HepG2 (cell line): ENCODE results near the gene ANKS1B. TPM values are rescaled to one million over a fixed set of nuclear protein-coding genes. Genes with fewer than 3 reads are reported as not detected.
A peak's percentile ranks its signal among the peaks of the same experiment; 100 is the strongest.

Experiments used
- ATAC-seq: fragments of 200-7000 bp; cut with Tn5 transposase; 3 replicates; pipeline ENCODE4 v1.9.1; 2020; ENCODE audit warnings: mild to moderate bottlenecking, moderate library complexity
- BruUV-seq: library from RNA; stranded (reverse); fragments of 400-500 nt; replicated peaks from 2 replicates; lab custom pipeline; 2021; lab: Mats Ljungman, UMichigan
- CTCF ChIA-PET: fragments of 300-600 bp; formaldehyde crosslinking; extraction: SDS; loops from one replicate; lab custom pipeline; 2021; ENCODE audit warnings: low total read pairs, inconsistent platforms, low intra/inter-chr PET ratio; lab: Yijun Ruan, JAX
- POLR2A ChIA-PET: fragments of 350-600 bp; sonication (Branson Sonifier 250); formaldehyde crosslinking; loops from one replicate; lab custom pipeline; 2020; ENCODE audit warnings: antibody characterized with exemption, inconsistent platforms; lab: Yijun Ruan, JAX
- DNase-seq: peaks from one replicate; pipeline ENCODE4 v3.0.0-alpha.2; 2015; ENCODE audit warnings: low spot score
- FAIRE-seq: peaks from 3 replicates; lab custom pipeline; 2011; peaks lifted over from hg19 to GRCh38; lab: Jason Lieb, UNC
- H2AFZ ChIP-seq: one replicate; pipeline ENCODE4 v1.6.1; 2011; ENCODE audit warnings: low read length, inconsistent platforms
- H3K27ac ChIP-seq: fragments of 300-600 bp; 3 replicates; pipeline ENCODE4 v1.8.0; 2011; ENCODE audit warnings: mixed run types, mild to moderate bottlenecking, mixed read lengths, low read length, inconsistent platforms; ENCODE audit not compliant: insufficient read depth; ENCODE audit errors: extremely low read length
- H3K27me3 ChIP-seq, 2 experiments: fragments of 200-600 bp in 1 of 2; 2 replicates in 1 of 2; 3 replicates in 1 of 2; pipeline versions ENCODE4 v1.6.0 to v1.8.0; 2011; ENCODE audit warnings: low read length in 2 of 2, mild to moderate bottlenecking in 2 of 2, moderate library complexity in 2 of 2, inconsistent platforms in 1 of 2; ENCODE audit not compliant: insufficient read depth in 2 of 2, control insufficient read depth in 1 of 2
- H3K36me3 ChIP-seq, 2 experiments: fragments of 200-600 bp in 1 of 2; replicated peaks in 1 of 2; 2 replicates in 1 of 2; 3 replicates in 1 of 2; pipeline versions ENCODE4 v1.5.1 to v1.8.0; 2011; ENCODE audit warnings: low read length in 2 of 2, inconsistent platforms in 1 of 2; ENCODE audit not compliant: insufficient read depth in 2 of 2, control insufficient read depth in 1 of 2
- H3K4me1 ChIP-seq: 2 replicates; pipeline ENCODE4 v1.5.1; 2012; ENCODE audit warnings: low read length, inconsistent platforms; ENCODE audit not compliant: insufficient read depth
- H3K4me2 ChIP-seq: 2 replicates; pipeline ENCODE4 v1.6.0; 2011; ENCODE audit warnings: low read depth, low read length, inconsistent platforms
- H3K4me3 ChIP-seq, 3 experiments: fragments of 200-600 bp in 1 of 3; sonication (generic), shearing (Covaris generic) in 1 of 3; replicated peaks in 1 of 3; 2 replicates each; pipeline ENCODE4 v1.5.1; 2011 to 2016; ENCODE audit warnings: low read length in 3 of 3, inconsistent platforms in 2 of 3, low read depth in 2 of 3, mild to moderate bottlenecking in 2 of 3, control low read depth in 1 of 3, mixed read lengths in 1 of 3; ENCODE audit not compliant: insufficient read depth in 1 of 3
- H3K79me2 ChIP-seq: one replicate; pipeline ENCODE4 v1.6.1; 2011; ENCODE audit warnings: low read length, inconsistent platforms; ENCODE audit not compliant: insufficient read depth
- H3K9ac ChIP-seq: 2 replicates; pipeline ENCODE4 v1.6.0; 2011; ENCODE audit warnings: mild to moderate bottlenecking, low read depth, low read length, inconsistent platforms; ENCODE audit not compliant: insufficient read depth
- H3K9me3 ChIP-seq: 2 replicates; pipeline ENCODE4 v1.5.1; 2012; ENCODE audit warnings: mild to moderate bottlenecking, low read length
- H4K20me1 ChIP-seq: 2 replicates; pipeline ENCODE4 v1.6.0; 2011; ENCODE audit warnings: inconsistent platforms, mild to moderate bottlenecking, low read length, moderate library complexity; ENCODE audit not compliant: insufficient read depth
- ARHGAP35 ChIP-seq: sonication (generic); formaldehyde crosslinking; IDR thresholded peaks from 2 replicates; pipeline ENCODE4 v1.9.0; 2022; ENCODE audit warnings: mild to moderate bottlenecking, inconsistent platforms, moderate library complexity, missing genetic modification reagents, borderline replicate concordance
- ARNT2 ChIP-seq: sonication (generic); formaldehyde crosslinking; IDR thresholded peaks from 2 replicates; pipeline ENCODE4 v1.8.0; 2022; ENCODE audit warnings: mild to moderate bottlenecking, low read depth, missing genetic modification reagents, moderate library complexity
- CSRNP1 ChIP-seq: sonication (generic); formaldehyde crosslinking; IDR thresholded peaks from 2 replicates; pipeline ENCODE4 v1.8.1; 2023; ENCODE audit warnings: mild to moderate bottlenecking, missing genetic modification reagents
- EHMT2 ChIP-seq: fragments of 200-600 bp; sonication (generic); IDR thresholded peaks from 2 replicates; pipeline ENCODE4 v1.7.0; 2017; ENCODE audit warnings: antibody characterized with exemption, low read depth, low read length, borderline replicate concordance
- ELF3 ChIP-seq: IDR thresholded peaks from 2 replicates; pipeline ENCODE4 v1.6.1; 2016; ENCODE audit warnings: missing genetic modification reagents, missing compliant biosample characterization
- GTF3A ChIP-seq: sonication (generic); formaldehyde crosslinking; conservative IDR thresholded peaks from 2 replicates; pipeline ENCODE4 v1.4.0; 2020; ENCODE audit warnings: mild to moderate bottlenecking, missing genetic modification reagents
- HNF4G ChIP-seq, 2 experiments: sonication (generic) in 1 of 2; formaldehyde crosslinking in 1 of 2; IDR thresholded peaks; 2 replicates each; pipeline versions ENCODE4 v1.4.0 to v1.6.1; 2011 to 2020; ENCODE audit warnings: borderline replicate concordance in 2 of 2, low read depth in 2 of 2, mild to moderate bottlenecking in 2 of 2, low read length in 1 of 2, missing genetic modification reagents in 1 of 2, moderate library complexity in 1 of 2
- HNRNPL ChIP-seq: fragments of 200-400 bp; formaldehyde crosslinking; IDR thresholded peaks from 2 replicates; pipeline ENCODE4 v1.6.1; 2017; ENCODE audit warnings: mild to moderate bottlenecking, low read depth, low read length
- NFRKB ChIP-seq: fragments of 450-650 bp; IDR thresholded peaks from 2 replicates; pipeline ENCODE4 v1.6.1; 2017
- TMF1 ChIP-seq: sonication (generic); formaldehyde crosslinking; IDR thresholded peaks from 2 replicates; pipeline ENCODE4 v1.8.1; 2022; ENCODE audit warnings: low read depth, missing genetic modification reagents
- ZNF101 ChIP-seq: sonication (generic); formaldehyde crosslinking; IDR thresholded peaks from 2 replicates; pipeline ENCODE4 v1.4.0; 2020; ENCODE audit warnings: mild to moderate bottlenecking, low read depth, missing genetic modification reagents, borderline replicate concordance
- ZNF136 ChIP-seq: sonication (generic); formaldehyde crosslinking; IDR thresholded peaks from 2 replicates; pipeline ENCODE4 v1.8.1; 2022; ENCODE audit warnings: low read depth, mild to moderate bottlenecking, moderate library complexity, missing genetic modification reagents
- ZNF646 ChIP-seq: sonication (generic); formaldehyde crosslinking; IDR thresholded peaks from 2 replicates; pipeline ENCODE4 v1.9.0; 2021; ENCODE audit warnings: mild to moderate bottlenecking, missing genetic modification reagents
- ZNF75D ChIP-seq: sonication (generic); formaldehyde crosslinking; IDR thresholded peaks from 2 replicates; pipeline ENCODE4 v1.8.1; 2023; ENCODE audit warnings: missing genetic modification reagents, mild to moderate bottlenecking, borderline replicate concordance
- WGBS: methylation state at CpG from one replicate; pipeline ENCODE4 v1.1.6; 2017; ENCODE audit warnings: low lambda C conversion rate; 5-methylcytosine and 5-hydroxymethylcytosine counted together
- in situ Hi-C: cut with HindIII; loops from 2 replicates; pipeline ENCODE4 v1.10.0; 2017; ENCODE audit warnings: low pct_unique_long_range_greater_than_20kb; ENCODE audit not compliant: extremely low pct_ligation_motif_present
- intact Hi-C: fragments of 100-400 bp; cut with micrococcal nuclease; formaldehyde crosslinking; loops from one replicate; pipeline ENCODE4 v1.10.0; 2022; ENCODE audit not compliant: unreplicated experiment
- polyA plus RNA-seq, 8 experiments: library from polyadenylated mRNA; depleted of rRNA in 3 of 8; stranded (reverse) in 7 of 8; unstranded in 1 of 8; fragments of >200 nt; fragmentation: Illumina TruSeq in 4 of 8; extraction: Trizol in 4 of 8; gene quantifications; 2 replicates each; pipeline versions ENCODE4 v1.2.1 to v1.2.3, GENCODE V29; 2011 to 2016; ENCODE audit warnings: low read depth in 4 of 8, missing spikeins in 1 of 8, mixed read lengths in 1 of 8; ENCODE audit not compliant: insufficient read depth in 1 of 8
- total RNA-seq, 5 experiments: library from RNA; depleted of rRNA; stranded (reverse); fragments of >200 nt; fragmentation: Illumina TruSeq; extraction: Trizol; gene quantifications; 2 replicates each; pipeline ENCODE4 v1.2.3, GENCODE V29; 2016; ENCODE audit warnings: low read depth in 1 of 5

ANKS1B gene
- total and polyA plus RNA-seq, 2 of the 13 experiments (the other 11 are each of a cell fraction or from before 2014, with no cell fraction given): 0.15 TPM; not detected in 1

GRCh38 chr12:98830657-98831056, 1154.1 kb downstream of the ANKS1B start (continued):
- TF ChIP-seq CSRNP1 (CRISPR knock-in tag) (no peak), ZNF101 (CRISPR knock-in tag) (no peak), NFRKB (no peak), EHMT2 (no peak), ELF3 (CRISPR knock-in tag) (no peak), HNF4G (IDR thresholded peaks at IDR 0.05; ENCODE audit: borderline replicate concordance, low read depth, low read length) (no peak), HNF4G (CRISPR knock-in tag; IDR thresholded peaks at IDR 0.05; ENCODE audit: borderline replicate concordance, low read depth) (no peak), HNRNPL (no peak), GTF3A (CRISPR knock-in tag) (no peak), TMF1 (CRISPR knock-in tag) (no peak), ZNF75D (no peak)
- TF ChIP-seq, all 625 proteins: peak for 0

GRCh38 chr12:98828802-98829600, 1155.7 kb downstream of the ANKS1B start:
- in situ Hi-C loops (no loop called here), intact Hi-C loops (no loop called here)
- WGBS: 18% methylated on average over 8 of the region's 8 CpGs
- no TSS peak for BruUV-seq
- H4K20me1 ChIP-seq: no peaks in the 10 kb centered on the region
- H3K79me2 ChIP-seq: no peaks in the 10 kb centered on the region
- no peak overlapping the region for H2AFZ ChIP-seq
- ChIA-PET POLR2A (no interaction called here), CTCF (no interaction called here)
- no peaks in the 10 kb centered on the region for H3K36me3 ChIP-seq
- H3K9me3 ChIP-seq: no peaks in the 10 kb centered on the region
- no peak overlapping the region for H3K4me2 ChIP-seq
- H3K4me1 ChIP-seq: no peaks in the 10 kb centered on the region
- no peak for FAIRE-seq
- peaks cover 0 to 5% of the 10 kb centered on the region in 2 experiments; a peak in 1 of 5 replicates for H3K27me3 ChIP-seq
- DNase-seq: peak; percentile 22
- no peak overlapping the region for H3K27ac ChIP-seq
- H3K4me3 ChIP-seq: no peak overlapping the region
- H3K9ac ChIP-seq: no peak overlapping the region
- peak; percentile 33; the same call in 1 of the 3 replicates for ATAC-seq
- TF ChIP-seq ARNT2 (CRISPR knock-in tag): no peak
- TF ChIP-seq ZNF136 (CRISPR knock-in tag): no peak
- TF ChIP-seq ZNF646 (CRISPR knock-in tag): no peak
- no peak for TF ChIP-seq ARHGAP35 (CRISPR knock-in tag)
